BE2C (cell line): ENCODE data around the gene CISD1.

Experiments
- DNase-seq: peaks from one replicate; pipeline ENCODE4 v3.0.0-alpha.2; 2020
- H3K27me3 ChIP-seq: fragments of 250-450 bp; sonication (Bioruptor Pico); 2 replicates; pipeline ENCODE4 v1.5.1; 2020; ENCODE audit warnings: mild to moderate bottlenecking
- H3K36me3 ChIP-seq: fragments of 250-450 bp; sonication (Bioruptor Pico); 2 replicates; pipeline ENCODE4 v1.5.1; 2020; ENCODE audit warnings: mild to moderate bottlenecking
- H3K4me1 ChIP-seq: fragments of 250-450 bp; sonication (Bioruptor Pico); 2 replicates; pipeline ENCODE4 v1.5.1; 2020
- H3K4me3 ChIP-seq: 2 replicates; pipeline ENCODE4 v1.5.1; 2011; ENCODE audit warnings: low read depth, low read length
- H3K9me3 ChIP-seq: fragments of 250-450 bp; sonication (Bioruptor Pico); 2 replicates; pipeline ENCODE4 v1.5.1; 2020
- CTCF ChIP-seq: IDR thresholded peaks from 2 replicates; pipeline ENCODE4 v1.5.1; 2012; ENCODE audit warnings: mild to moderate bottlenecking, low read depth, low read length

CISD1 gene

GRCh38 chr10:58302254-58302653 lies 33.3 kb downstream of the CISD1 start:
- H3K9me3 ChIP-seq = no peaks in the 10 kb centered on the region
- H3K4me1 ChIP-seq = no peaks in the 10 kb centered on the region
- no peak for TF ChIP-seq CTCF
- no peaks in the 10 kb centered on the region for H3K27me3 ChIP-seq
- DNase-seq = no peak
- H3K4me3 ChIP-seq = no peak overlapping the region
- no peaks in the 10 kb centered on the region for H3K36me3 ChIP-seq

GRCh38 chr10:58304099-58304633 lies 35.2 kb downstream of the CISD1 start:
- Histone ChIP-seq H3K9me3 (no peaks in the 10 kb centered on the region), H3K4me1 (no peaks in the 10 kb centered on the region), H3K36me3 (no peaks in the 10 kb centered on the region), H3K4me3 (no peak overlapping the region), H3K27me3 (no peaks in the 10 kb centered on the region)
- no peak for TF ChIP-seq CTCF
- no peak for DNase-seq

GRCh38 chr10:58305821-58306220 lies 36.9 kb downstream of the CISD1 start:
- Histone ChIP-seq H3K4me3 (no peak overlapping the region), H3K9me3 (no peaks in the 10 kb centered on the region), H3K27me3 (no peaks in the 10 kb centered on the region), H3K4me1 (no peaks in the 10 kb centered on the region), H3K36me3 (no peaks in the 10 kb centered on the region)
- no peak for TF ChIP-seq CTCF
- DNase-seq = no peak

GRCh38 chr10:58307676-58308075 lies 38.7 kb downstream of the CISD1 start:
- no peak for DNase-seq
- no peaks in the 10 kb centered on the region for H3K9me3 ChIP-seq
- H3K4me1 ChIP-seq = no peaks in the 10 kb centered on the region
- no peaks in the 10 kb centered on the region for H3K36me3 ChIP-seq
- H3K4me3 ChIP-seq = no peak overlapping the region
- no peak for TF ChIP-seq CTCF
- H3K27me3 ChIP-seq = no peaks in the 10 kb centered on the region

GRCh38 chr10:58311026-58311425 lies 42.1 kb downstream of the CISD1 start:
- Histone ChIP-seq H3K27me3 (no peaks in the 10 kb centered on the region), H3K4me3 (no peak overlapping the region), H3K4me1 (no peaks in the 10 kb centered on the region), H3K9me3 (no peaks in the 10 kb centered on the region), H3K36me3 (no peaks in the 10 kb centered on the region)
- no peak for TF ChIP-seq CTCF
- no peak for DNase-seq

- Histone ChIP-seq H3K36me3 (no peaks in the 10 kb centered on the region), H3K27me3 (no peaks in the 10 kb centered on the region), H3K4me3 (no peak overlapping the region), H3K9me3 (no peaks in the 10 kb centered on the region), H3K4me1 (no peaks in the 10 kb centered on the region)
- no peak for TF ChIP-seq CTCF
- DNase-seq = no peak
Measured at GRCh38 chr10:58316874-58317273, 47.9 kb downstream of the CISD1 start.
